ENCODE measurements around the gene HNRNPF. TPM values are rescaled to one million over a fixed set of nuclear protein-coding genes. Genes with fewer than 3 reads are reported as not detected.
A peak's percentile ranks its signal among the peaks of the same experiment; 100 is the strongest.
"Not testable (repeated sequence)": the region's sequence is repeated elsewhere in the genome, so short reads cannot be mapped to it uniquely, and the experiment has no call there.

HNRNPF gene
- total RNA-seq, 2 donors from 2014 or later: 412 to 475 TPM

DNA sequence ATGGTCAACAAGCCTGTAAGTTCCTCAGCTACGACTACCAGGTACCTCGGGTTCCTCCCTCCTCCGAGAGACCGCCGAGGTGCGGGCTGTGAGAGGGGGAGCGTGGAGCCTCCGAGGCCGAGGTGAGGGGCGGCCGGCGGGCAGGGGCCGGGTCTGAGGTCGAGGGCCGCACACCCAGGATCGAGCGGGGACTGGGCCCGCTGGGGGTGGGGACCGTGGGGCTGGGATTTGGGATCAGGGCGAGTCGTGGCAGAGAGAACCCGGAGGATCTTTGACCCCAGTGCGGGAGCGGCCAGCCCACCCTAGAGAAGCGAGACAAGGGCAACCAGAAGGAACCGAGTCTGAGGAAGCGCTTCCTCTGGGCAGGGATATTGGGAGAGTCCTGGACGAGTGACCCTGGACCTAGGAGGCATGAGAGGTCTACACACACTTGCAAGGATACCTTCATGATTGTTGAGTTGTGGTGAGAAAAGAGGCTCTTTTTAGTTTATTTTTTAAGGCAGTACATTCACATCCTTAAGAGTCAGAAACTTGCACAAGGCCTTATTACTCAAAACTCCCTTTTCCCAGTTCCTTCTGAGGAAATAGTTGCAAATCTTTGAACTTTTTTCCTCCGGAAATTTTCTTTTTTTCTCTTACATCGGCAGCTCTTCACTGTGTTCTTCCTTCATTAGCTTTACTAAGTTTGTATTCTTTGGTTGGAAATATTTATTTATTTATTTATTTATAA lies 28.3 kb upstream of the HNRNPF start:
- peaks cover 4% of the 10 kb centered on the region in 2 donors for H3K36me3 Mint-ChIP-seq (ENCODE audit: insufficient read depth in 2 of 2)
- H3K4me1 Mint-ChIP-seq (ENCODE audit: low read depth): peaks cover 27% of the 10 kb centered on the region
- H3K9me3 Mint-ChIP-seq: no peaks in the 10 kb centered on the region
- no peaks in the 10 kb centered on the region for H3K27me3 Mint-ChIP-seq (ENCODE audit: low read depth)
- DNase-seq (no peak), ATAC-seq (replicated peaks in 1 of 2) (no peak)
- peak overlapping the region; percentile 24 for H3K27ac Mint-ChIP-seq
- peak overlapping the region; percentile 94 to 96 for H3K4me3 Mint-ChIP-seq

DNA sequence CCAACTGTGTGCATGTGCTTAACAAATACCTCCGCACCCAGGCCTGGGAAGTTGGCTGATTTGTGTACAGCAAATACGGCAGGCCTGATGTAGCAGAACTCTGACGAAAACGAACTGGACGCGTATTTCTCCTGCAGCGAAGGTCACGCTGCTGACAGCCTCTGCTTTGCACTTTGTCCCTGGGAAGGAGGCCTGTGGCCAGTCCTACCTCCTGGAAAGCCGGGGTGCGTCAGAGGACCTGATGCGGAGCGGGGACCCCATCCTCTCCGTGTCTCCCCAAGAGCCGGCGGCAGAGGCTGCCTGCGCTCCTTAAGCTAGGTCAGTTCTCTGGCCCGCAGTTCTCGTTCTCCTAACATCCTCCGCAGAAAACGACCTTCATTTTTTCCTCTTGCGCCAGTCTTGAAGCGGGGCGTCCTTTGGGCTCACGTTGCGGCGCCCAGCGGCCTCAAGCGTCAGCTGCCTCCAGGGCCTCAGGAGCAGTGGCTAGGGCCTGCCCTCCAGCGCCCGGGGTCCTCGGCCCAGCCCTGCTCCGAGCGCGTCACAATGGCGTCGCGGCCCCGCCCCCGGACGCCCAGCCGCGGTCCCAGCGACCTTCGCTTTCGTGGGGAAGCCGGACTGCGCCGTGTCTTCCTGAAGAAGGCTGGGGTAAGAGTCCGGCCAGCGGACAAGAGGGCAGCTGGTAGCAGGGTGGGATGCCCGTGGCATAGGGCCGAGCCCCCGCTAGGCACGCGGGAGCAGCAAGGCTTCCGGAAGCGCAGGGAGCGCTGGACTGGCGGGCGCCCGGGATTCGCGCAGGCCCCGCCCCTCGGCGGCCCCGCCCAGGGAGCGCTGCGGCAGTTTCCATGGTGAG lies 27.5 kb upstream of the HNRNPF start, which contains the start of gene ZNF487:
TSS of gene ZNF487 (plus strand) at position 821 of the 850 bp plus-strand sequence. CDS start 38,703 bp downstream, outside the sequence.
- Mint-ChIP-seq H3K36me3 (ENCODE audit: insufficient read depth in 2 of 2) (peaks cover 4% of the 10 kb centered on the region in 2 donors), H3K27ac (peak within 1 kb of the TSS; percentile 88), H3K27me3 (ENCODE audit: low read depth) (no peaks in the 10 kb centered on the region), H3K4me1 (ENCODE audit: low read depth) (peaks cover 27% of the 10 kb centered on the region), H3K4me3 (peak within 1 kb of the TSS; percentile 94 to 96), H3K9me3 (no peaks in the 10 kb centered on the region)
- DNase-seq (peak; percentile 92 to 93), ATAC-seq (replicated peaks in 1 of 2) (peak; percentile 97)

DNA sequence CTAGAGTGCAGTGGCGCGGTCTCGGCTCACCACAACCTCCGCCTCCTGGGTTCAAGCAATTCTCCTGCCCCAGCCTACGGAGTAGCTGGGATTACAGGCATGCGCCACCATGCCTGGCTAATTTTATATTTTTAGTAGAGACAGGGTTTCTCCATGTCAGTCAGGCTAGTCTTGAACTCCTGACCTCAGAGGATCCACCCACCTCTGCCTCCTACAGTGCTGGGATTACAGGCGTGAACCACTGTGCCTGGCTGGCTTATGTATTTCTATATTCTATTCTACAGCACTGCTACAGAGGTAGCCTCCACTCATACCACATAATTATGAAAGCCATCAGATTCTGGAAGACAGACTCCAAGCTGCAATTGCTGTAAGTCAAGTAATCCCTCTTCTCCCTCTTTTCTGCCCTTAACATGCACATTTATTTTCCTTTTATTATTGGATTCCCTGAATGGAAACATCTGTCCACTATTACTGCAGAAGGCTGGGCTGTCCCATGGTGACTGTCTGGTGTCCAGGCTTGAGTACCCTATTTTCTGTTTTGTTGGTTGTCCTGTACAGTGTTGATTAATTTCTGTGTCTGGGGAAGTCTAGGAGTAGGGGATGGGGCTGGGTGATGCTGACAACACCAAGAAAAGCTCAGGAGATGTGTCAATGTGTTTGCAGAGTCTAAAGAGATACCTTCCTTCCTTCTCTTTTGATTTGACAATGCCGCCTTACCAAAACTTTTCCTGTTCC lies 22.1 kb upstream of the HNRNPF start:
- ATAC-seq (replicated peaks in 1 of 2): no peak
- Mint-ChIP-seq H3K27ac (no peak overlapping the region), H3K27me3 (ENCODE audit: low read depth) (no peaks in the 10 kb centered on the region), H3K36me3 (ENCODE audit: insufficient read depth in 2 of 2) (peaks cover 0 to 2% of the 10 kb centered on the region in 2 donors), H3K4me3 (no peak overlapping the region), H3K4me1 (ENCODE audit: low read depth) (peaks cover 16% of the 10 kb centered on the region), H3K9me3 (no peaks in the 10 kb centered on the region)
- no peak for DNase-seq

DNA sequence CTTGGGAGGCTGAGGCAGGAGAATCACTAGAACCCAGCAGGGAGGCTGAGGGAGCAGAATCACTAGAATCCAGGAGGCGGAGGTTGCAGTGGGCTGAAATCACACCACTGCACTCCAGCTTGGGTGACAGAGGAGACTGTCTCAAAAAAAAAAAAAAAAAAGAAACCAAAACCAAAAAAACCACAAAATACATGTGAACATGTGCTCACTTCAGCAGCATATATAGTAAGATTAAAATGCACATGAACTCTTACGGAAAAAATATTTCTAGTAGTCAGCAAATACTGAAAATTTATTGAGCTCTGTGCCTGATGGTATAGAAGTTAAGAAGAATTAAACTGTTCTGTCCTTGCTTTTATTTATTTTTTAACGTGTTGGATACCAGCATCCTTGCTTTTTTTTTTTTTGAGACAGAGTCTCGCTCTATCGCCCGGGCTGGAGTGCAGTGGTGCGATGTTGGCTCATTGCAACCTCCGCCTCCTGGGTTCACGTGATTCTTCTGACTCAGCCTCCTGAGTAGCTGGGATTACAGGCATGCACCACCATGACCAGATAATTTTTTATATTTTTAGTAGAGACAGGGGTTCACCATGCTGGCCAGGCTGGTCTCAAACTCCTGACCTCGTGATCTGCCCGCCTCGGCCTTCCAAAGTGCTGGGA lies 18.3 kb upstream of the HNRNPF start:
- H3K9me3 Mint-ChIP-seq: no peaks in the 10 kb centered on the region
- DNase-seq (peak; percentile 48 to 70), ATAC-seq (replicated peaks in 1 of 2) (peak; percentile 84 to 90)
- H3K36me3 Mint-ChIP-seq (ENCODE audit: insufficient read depth in 2 of 2): no peaks in the 10 kb centered on the region
- peak overlapping the region; percentile 69 to 70 for H3K4me3 Mint-ChIP-seq
- H3K4me1 Mint-ChIP-seq (ENCODE audit: low read depth): peaks cover 23% of the 10 kb centered on the region
- H3K27me3 Mint-ChIP-seq (ENCODE audit: low read depth): no peaks in the 10 kb centered on the region
- H3K27ac Mint-ChIP-seq: peak overlapping the region; percentile 46

DNA sequence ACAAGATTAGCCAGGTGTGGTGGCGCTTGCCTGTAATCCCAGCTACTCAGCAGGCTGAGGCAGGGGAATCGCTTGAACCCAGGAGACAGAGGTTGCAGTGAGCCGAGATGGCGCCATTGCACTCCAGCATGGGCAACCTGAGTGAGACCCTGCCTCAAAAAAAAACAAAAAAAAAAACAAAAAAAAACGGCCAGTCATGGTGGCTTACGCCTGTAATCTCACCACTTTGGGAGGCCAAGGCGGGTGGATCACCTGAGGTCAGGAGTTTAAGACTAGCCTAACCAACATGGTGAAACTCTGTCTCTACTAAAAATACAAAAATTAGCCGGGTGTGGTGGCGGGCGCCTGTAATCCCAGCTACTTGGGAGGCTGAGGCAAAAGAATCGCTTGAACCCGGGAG lies 17.5 kb upstream of the HNRNPF start:
- not testable (repeated sequence) for ATAC-seq (replicated peaks in 1 of 2); H3K9me3 Mint-ChIP-seq; H3K27ac Mint-ChIP-seq; H3K4me3 Mint-ChIP-seq; DNase-seq; H3K27me3 Mint-ChIP-seq (ENCODE audit: low read depth); H3K36me3 Mint-ChIP-seq (ENCODE audit: insufficient read depth in 2 of 2)
- H3K4me1 Mint-ChIP-seq (ENCODE audit: low read depth): peaks cover 27% of the 10 kb centered on the region

DNA sequence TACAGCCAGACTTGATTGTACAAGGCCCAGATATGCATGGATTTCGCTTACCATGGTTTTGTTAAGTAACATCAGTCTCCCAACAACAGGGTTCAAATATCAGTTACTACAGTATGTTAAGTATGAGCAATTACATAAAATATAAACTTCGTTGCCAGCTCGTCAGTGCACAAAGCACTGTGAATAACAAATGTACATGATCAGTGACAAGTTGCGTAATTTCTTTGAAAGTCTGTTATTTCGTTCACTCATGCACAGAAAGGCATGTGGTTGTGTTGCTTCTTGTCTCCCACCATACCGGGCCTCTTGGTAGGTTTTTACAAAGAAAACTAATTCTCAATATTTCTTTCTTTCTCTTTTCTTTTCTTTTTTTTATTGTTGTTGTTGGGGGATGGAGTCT lies 15.4 kb upstream of the HNRNPF start:
- DNase-seq (no peak), ATAC-seq (replicated peaks in 1 of 2) (no peak)
- Mint-ChIP-seq H3K27me3 (ENCODE audit: low read depth) (no peaks in the 10 kb centered on the region), H3K27ac (no peak overlapping the region), H3K4me3 (no peak overlapping the region), H3K4me1 (ENCODE audit: low read depth) (peaks cover 46% of the 10 kb centered on the region), H3K36me3 (ENCODE audit: insufficient read depth in 2 of 2) (peaks cover 1 to 7% of the 10 kb centered on the region in 2 donors), H3K9me3 (no peaks in the 10 kb centered on the region)

DNA sequence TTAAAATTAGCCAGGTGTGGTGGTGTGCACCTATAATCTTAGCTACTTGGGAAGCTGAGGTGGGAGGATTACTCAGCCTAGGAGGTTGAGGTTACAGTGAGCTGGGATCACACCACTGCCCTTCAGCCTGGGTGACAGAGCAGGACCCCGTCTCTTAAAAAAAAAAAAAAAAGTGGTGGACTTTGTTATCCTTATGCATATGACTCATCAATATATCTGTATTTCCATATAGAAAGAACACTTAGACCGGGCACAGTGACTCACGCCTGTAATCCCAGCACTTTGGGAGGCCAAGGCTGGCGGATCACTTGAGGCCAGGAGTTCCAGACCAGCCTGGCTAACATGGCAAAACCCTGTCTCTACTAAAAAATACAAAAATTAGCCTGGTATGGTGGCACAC lies 13.0 kb upstream of the HNRNPF start:
- not testable (repeated sequence) for DNase-seq; ATAC-seq (replicated peaks in 1 of 2); H3K9me3 Mint-ChIP-seq; H3K27me3 Mint-ChIP-seq (ENCODE audit: low read depth); H3K36me3 Mint-ChIP-seq (ENCODE audit: insufficient read depth in 2 of 2)
- Mint-ChIP-seq H3K4me1 (ENCODE audit: low read depth) (peaks cover 52% of the 10 kb centered on the region), H3K27ac (peak overlapping the region; percentile 95), H3K4me3 (peak overlapping the region; percentile 69 to 71)

DNA sequence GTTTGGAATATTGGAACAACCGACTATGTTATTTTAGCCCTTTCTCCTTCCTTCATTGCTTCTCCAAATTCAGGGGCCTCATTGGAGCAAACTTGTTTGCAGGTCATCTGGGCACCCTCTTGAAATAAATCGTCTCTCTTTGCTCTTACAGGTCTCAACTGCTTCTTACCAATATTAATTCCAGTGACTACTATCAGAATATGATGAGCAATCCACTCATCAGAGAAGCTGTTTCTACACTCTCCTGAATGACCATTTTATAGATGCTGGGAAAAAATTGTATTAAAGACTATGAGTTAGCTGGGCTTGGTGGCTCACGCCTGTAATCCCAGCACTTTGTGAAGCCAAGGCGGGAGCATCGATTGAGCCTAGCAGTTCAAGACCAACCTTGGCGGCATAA lies 12.5 kb upstream of the HNRNPF start:
- peak overlapping the region; percentile 69 to 71 for H3K4me3 Mint-ChIP-seq
- H3K9me3 Mint-ChIP-seq: no peaks in the 10 kb centered on the region
- H3K36me3 Mint-ChIP-seq (ENCODE audit: insufficient read depth in 2 of 2): peaks cover 1 to 7% of the 10 kb centered on the region in 2 donors
- no peaks in the 10 kb centered on the region for H3K27me3 Mint-ChIP-seq (ENCODE audit: low read depth)
- ATAC-seq (replicated peaks in 1 of 2) (no peak), DNase-seq (no peak)
- H3K27ac Mint-ChIP-seq: peak overlapping the region; percentile 95
- H3K4me1 Mint-ChIP-seq (ENCODE audit: low read depth): peaks cover 52% of the 10 kb centered on the region

DNA sequence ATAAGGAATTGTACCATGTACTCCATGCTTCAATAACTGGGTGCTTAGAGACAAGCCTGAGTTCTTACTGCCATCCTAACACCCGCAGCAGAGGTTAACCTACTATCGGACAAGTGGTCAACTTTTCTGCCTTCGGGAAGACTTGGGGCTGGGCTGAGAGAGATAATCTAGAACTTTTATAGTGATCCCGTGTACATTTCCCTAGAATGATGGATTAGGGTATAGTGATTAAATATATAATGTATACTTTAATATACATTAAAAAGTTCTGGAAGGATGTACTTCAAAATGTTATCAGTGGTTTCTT lies 12.2 kb upstream of the HNRNPF start:
- DNase-seq (no peak), ATAC-seq (replicated peaks in 1 of 2) (no peak)
- Mint-ChIP-seq H3K27ac (peak overlapping the region; percentile 99), H3K4me1 (ENCODE audit: low read depth) (peaks cover 52% of the 10 kb centered on the region), H3K9me3 (no peaks in the 10 kb centered on the region), H3K27me3 (ENCODE audit: low read depth) (no peaks in the 10 kb centered on the region), H3K4me3 (peak overlapping the region; percentile 97 to 98), H3K36me3 (ENCODE audit: insufficient read depth in 2 of 2) (peaks cover 1 to 7% of the 10 kb centered on the region in 2 donors)

DNA sequence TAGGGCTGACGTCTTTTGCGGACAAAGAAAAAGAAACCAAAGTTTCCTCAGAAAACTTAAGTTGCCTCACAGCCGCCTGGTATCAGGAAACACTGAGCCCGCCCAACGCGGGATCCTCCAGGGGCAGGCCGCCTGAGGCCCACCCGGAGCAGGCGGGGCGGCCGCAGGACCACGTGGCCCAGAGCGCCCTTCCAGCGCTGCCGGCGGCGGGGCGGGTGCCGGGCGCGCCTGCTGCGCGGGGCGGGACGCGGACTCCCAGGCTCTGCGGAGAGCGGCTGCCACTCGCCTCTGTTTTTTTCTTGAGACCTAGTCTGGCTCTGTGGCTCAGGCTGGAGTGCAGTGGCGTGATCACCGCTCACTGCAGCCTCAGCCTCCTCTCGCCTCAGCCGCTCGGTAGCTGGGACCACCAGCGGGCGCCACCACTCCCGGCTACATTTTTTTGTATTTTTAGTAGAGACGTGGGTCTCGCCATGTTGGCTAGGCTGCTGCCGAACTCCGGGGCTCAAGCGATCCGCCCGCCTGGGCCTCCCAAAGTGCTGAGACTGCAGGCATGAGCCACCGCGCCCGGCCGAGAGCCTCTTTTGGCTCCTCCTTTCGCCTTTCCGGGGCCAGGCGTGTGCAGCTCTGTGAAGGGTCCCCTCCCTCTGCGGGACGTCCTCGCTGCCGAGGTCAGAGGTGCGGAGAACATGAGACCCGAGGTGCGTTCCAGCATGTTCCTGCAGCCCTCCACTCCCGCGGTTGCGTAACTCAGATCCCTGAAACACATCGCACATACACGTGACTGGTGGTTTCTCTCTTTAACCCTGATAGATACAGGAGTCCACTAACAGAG lies 11.6 kb upstream of the HNRNPF start:
- no peaks in the 10 kb centered on the region for H3K9me3 Mint-ChIP-seq
- H3K36me3 Mint-ChIP-seq (ENCODE audit: insufficient read depth in 2 of 2): peaks cover 1 to 7% of the 10 kb centered on the region in 2 donors
- peak overlapping the region; percentile 99 for H3K27ac Mint-ChIP-seq
- no peaks in the 10 kb centered on the region for H3K27me3 Mint-ChIP-seq (ENCODE audit: low read depth)
- peak overlapping the region; percentile 97 to 98 for H3K4me3 Mint-ChIP-seq
- DNase-seq (peak; percentile 87 to 89), ATAC-seq (replicated peaks in 1 of 2) (peak; percentile 90 to 91)
- H3K4me1 Mint-ChIP-seq (ENCODE audit: low read depth): peaks cover 47% of the 10 kb centered on the region

DNA sequence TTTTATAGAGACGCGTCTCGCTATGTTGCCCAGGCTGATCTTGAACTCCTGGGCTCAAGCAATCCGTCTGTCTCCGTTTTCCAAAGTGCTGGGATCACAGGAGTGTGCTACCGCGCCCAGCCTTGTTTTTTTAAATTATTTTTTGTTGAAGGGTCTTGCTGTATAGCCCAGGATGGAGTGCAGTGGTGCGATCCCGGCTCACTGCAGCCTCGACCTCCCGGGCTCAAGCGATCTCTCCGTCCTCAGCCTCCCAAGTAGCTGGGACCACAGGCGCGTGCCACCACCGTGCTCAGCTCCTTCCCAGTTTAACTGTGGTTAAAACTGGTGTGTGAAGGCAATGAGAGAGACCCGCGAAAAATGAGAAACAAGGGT lies 11.0 kb upstream of the HNRNPF start:
- peaks cover 49% of the 10 kb centered on the region for H3K4me1 Mint-ChIP-seq (ENCODE audit: low read depth)
- peak overlapping the region; percentile 97 to 98 for H3K4me3 Mint-ChIP-seq
- no peaks in the 10 kb centered on the region for H3K9me3 Mint-ChIP-seq
- DNase-seq: no peak
- ATAC-seq (replicated peaks in 1 of 2): no peak
- H3K36me3 Mint-ChIP-seq (ENCODE audit: insufficient read depth in 2 of 2): peaks cover 1 to 7% of the 10 kb centered on the region in 2 donors
- H3K27me3 Mint-ChIP-seq (ENCODE audit: low read depth): no peaks in the 10 kb centered on the region
- peak overlapping the region; percentile 97 for H3K27ac Mint-ChIP-seq

Measured in activated T-cell treated with anti-CD3 and anti-CD28 coated beads, Interleukin-2, amount 50 U/mL, for 72 hours (primary cell).